Rectal smooth muscle tissue (tissue), 1 donor: ENCODE data around the gene CELA2B.

Experiments
- H3K27ac ChIP-seq: one replicate; pipeline ENCODE4 v1.7.0; 2013; ENCODE audit warnings: low read depth, low read length, inconsistent platforms
- H3K27me3 ChIP-seq: one replicate; pipeline ENCODE4 v1.7.0; 2013; ENCODE audit warnings: low read length; ENCODE audit not compliant: control insufficient read depth, insufficient read depth
- H3K36me3 ChIP-seq: one replicate; pipeline ENCODE4 v1.7.0; 2013; ENCODE audit warnings: low read length; ENCODE audit not compliant: control insufficient read depth, insufficient read depth
- H3K4me1 ChIP-seq: one replicate; pipeline ENCODE4 v1.7.0; 2013; ENCODE audit warnings: low read length; ENCODE audit not compliant: control insufficient read depth, insufficient read depth
- H3K4me3 ChIP-seq: one replicate; pipeline ENCODE4 v1.7.0; 2013; ENCODE audit warnings: low read length
- H3K9ac ChIP-seq: one replicate; pipeline ENCODE4 v1.7.0; 2013; ENCODE audit warnings: low read length

CELA2B gene

DNA sequence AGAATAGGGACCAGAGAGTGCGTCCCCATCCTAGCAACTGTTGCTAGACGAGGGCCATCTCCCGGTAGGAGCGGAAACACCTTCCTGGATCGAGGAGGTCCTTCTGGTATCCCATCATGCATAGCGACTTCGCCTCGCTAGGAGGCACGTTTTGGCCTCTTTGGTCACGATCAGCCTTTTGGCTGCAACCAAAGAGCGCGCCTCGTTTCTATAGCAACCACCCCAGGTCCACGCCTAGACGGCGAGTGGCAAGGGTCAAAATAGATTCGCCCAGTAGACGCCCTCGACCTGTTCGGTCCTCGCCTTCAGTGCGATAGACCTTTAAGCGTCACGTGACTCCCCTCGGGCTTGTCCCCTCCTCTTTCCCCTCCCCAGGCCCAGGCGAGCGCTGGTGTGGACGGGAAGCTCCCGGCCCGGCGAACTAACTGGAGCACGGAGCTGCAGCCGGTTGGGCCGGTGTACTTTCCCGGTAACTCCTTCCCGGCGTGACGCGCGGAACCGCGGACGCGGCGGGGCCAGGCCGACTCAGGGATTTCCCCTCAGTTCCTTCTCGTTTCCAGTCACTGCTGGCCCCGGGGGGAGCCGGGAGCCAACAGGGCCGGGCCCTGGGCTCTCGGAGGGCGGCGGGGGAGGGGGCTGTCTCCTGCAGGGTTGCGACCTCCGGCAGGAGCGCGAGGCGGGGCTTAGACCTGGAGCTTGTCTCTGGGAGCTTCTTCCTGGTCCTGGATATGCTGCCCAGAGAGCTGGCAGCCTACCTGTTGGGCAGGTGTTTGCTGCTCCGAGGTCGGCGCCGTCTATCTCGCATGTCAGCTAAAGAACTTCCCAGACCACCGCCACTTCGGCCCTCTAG, 50.8 kb downstream of the CELA2B start, which contains the start of gene DNAJC16:
TSS of gene DNAJC16 (plus strand) at position 359 of the 850 bp plus-strand sequence. CDS start 2,258 bp downstream, outside the sequence.
- H3K27ac ChIP-seq = peak within 1 kb of the TSS; percentile 100
- peaks cover 2% of the 10 kb centered on the region for H3K36me3 ChIP-seq
- H3K4me1 ChIP-seq = peaks cover 22% of the 10 kb centered on the region
- peak within 1 kb of the TSS; percentile 92 for H3K9ac ChIP-seq
- H3K4me3 ChIP-seq = peak within 1 kb of the TSS; percentile 93
- no peaks in the 10 kb centered on the region for H3K27me3 ChIP-seq

DNA sequence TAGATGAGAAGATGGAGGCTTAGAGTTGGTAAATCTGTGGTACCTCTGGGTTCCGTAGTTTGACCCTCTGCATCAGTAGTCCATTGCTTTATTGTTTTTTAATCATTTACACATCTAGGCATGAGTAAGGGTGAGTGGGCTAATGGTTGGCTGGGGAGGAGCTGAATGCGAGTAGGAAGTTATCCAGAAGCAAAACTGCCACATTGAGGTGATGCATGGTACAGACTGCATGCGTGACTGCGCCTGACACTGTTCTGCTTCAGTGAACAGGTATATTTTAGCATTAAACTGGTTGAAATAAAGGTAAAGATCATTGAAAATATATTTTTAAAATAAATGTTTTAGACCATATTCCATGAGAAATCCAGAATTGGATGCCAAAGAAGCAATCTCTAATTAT, 55.1 kb downstream of the CELA2B start:
- peaks cover 11% of the 10 kb centered on the region for H3K4me1 ChIP-seq
- no peaks in the 10 kb centered on the region for H3K27me3 ChIP-seq
- H3K27ac ChIP-seq = no peak overlapping the region
- peaks cover 2% of the 10 kb centered on the region for H3K36me3 ChIP-seq
- H3K4me3 ChIP-seq = no peak overlapping the region
- H3K9ac ChIP-seq = no peak overlapping the region

GRCh38 chr1:15531682-15532081, 55.8 kb downstream of the CELA2B start:
- peaks cover 2% of the 10 kb centered on the region for H3K36me3 ChIP-seq
- no peak overlapping the region for H3K4me3 ChIP-seq
- H3K4me1 ChIP-seq = peaks cover 8% of the 10 kb centered on the region
- H3K27ac ChIP-seq = no peak overlapping the region
- no peak overlapping the region for H3K9ac ChIP-seq
- no peaks in the 10 kb centered on the region for H3K27me3 ChIP-seq

- H3K27me3 ChIP-seq = no peaks in the 10 kb centered on the region
- H3K36me3 ChIP-seq = peaks cover 20% of the 10 kb centered on the region
- H3K4me1 ChIP-seq = no peaks in the 10 kb centered on the region
- H3K9ac ChIP-seq = no peak overlapping the region
- no peak overlapping the region for H3K4me3 ChIP-seq
- no peak overlapping the region for H3K27ac ChIP-seq
Measured at GRCh38 chr1:15538771-15539170, 62.9 kb downstream of the CELA2B start.

DNA sequence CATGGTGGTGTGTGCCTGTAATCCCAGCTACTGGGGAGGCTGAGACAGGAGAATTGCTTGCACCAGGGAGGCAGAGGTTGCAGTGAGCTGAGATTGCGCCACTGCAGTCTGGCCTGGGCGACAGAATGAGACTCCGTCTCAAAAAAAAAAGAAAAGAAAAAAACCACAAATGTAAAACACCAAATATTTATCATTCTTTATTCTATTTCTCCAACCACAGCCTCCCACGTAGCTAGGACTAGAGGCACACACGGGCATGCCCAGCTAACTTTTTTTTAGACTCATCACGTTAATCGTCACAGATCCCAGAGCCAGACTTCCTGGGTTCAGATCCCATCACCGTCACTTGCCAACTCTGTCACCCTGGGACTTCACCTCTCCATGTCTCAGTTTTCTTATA, 64.3 kb downstream of the CELA2B start:
- H3K27ac ChIP-seq = no peak overlapping the region
- H3K36me3 ChIP-seq = peaks cover 20% of the 10 kb centered on the region

More for the DNA sequence above, 64.3 kb downstream of the CELA2B start:
- Histone ChIP-seq H3K4me3 (no peak overlapping the region), H3K9ac (no peak overlapping the region), H3K27me3 (no peaks in the 10 kb centered on the region), H3K4me1 (no peaks in the 10 kb centered on the region)
